CD1c-positive myeloid dendritic cell (primary cell): ENCODE data around the gene RACK1.
A peak's percentile ranks its signal among the peaks of the same experiment; 100 is the strongest.

Experiments used
- DNase-seq: peaks from one replicate; pipeline ENCODE4 v3.0.0-alpha.2; 2016; ENCODE audit errors: extremely low spot score

RACK1 gene

DNA sequence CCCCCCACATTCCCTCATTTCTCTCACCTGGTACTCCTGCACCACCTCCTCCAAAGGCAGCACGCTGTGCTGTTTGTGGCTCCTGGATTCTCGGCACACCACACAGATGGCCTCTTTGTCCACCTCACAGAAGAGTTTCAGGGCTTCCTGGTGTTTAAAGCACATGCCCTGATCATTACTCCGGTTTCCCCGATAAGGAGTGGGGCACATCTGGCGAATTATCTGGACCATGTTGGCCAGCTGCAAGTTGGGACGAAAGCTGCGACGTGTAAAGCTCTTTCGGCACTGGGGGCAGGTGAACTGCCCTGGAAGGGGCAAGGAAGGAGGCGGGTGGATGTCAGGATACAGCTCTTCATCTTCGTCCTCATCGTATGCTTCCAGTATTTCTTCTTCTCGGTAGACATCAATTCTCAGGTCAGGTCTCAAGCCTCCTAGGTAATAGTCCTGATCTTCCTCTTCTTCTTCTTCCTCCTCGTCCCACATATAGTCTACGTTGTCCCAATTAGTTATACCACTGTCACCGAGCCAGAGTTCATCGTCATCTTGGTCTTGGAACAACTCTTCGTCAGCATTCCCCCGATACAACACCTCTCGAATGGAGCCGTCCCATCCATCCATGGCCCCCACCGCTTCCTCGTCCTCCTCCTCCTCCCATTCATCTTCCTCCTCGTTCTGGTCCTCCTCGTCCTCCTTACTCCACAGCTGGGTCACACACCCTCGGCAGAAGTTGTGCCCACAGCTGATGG lies 16.4 kb upstream of the RACK1 start:
- DNase-seq, result no peak

DNA sequence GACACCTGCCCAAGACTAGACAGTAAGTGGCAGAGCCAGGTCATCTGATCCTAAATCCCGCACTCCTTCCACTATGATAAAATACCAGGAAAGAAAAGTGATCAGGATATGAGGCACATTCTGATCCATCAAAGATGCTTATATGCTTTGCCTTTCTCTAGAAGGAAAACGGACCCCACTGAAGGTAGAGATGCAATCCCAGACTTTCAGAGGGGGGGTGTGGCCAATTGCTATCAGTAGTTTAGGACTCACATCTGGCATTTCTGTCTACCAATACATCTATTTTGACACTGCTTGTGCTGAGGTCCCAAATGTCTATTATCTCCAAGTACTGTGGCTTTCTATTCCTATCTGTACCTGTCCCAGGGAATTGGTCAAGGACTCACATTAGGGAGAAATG lies 15.6 kb upstream of the RACK1 start:
- no peak for DNase-seq

DNA sequence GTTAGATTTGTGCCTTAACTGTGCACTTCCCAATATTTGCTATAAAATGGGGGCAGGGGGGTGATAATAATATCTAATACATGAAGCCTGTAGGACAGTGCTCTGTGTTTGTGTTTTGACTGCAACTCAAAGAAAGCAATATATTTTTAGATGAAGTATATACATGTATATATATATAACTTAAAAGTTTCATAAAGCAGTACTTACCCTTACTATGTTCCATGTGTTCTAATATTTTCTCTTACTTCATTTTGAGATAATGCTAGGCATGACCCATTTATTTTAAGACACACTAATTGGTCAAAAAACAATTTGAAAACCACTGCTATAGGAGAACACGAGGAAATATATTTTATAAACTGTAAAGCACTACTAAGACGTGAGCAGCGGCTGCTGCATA lies 14.9 kb upstream of the RACK1 start:
- DNase-seq, result no peak

DNA sequence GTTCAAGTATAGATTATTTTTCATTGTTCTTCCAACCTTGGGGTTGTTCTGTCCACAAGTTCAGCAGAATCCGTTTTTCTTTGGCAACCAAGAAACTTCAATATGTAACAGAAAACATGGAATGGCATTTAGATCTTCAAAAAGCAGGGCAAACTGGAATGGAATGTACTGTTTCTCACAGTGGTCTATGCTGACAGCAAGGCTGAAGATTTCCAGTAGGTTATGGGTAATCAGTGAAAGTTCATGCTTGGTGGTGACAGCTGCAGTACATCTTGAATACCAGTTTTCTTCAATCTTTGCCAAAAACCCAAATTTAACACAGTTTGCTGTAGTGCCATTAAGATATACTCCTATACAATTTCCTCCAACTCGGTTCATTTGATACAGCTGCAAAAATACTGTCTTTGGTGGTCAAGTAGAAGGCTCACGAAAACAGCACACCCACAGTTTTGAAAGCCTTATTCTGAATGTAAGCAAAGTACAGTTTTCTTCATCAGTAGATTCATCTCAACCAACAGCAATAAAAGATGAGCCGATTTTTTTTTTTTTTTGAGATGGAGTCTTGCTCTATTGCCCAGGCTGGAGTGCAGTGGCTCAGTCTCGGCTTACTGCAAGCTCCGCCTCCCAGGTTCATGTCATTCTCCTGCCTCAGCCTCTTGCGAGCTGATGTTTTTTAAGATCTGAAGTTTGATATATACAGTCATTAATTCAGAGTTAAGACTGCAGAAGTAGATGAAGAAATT lies 12.3 kb upstream of the RACK1 start:
- DNase-seq, result no peak

DNA sequence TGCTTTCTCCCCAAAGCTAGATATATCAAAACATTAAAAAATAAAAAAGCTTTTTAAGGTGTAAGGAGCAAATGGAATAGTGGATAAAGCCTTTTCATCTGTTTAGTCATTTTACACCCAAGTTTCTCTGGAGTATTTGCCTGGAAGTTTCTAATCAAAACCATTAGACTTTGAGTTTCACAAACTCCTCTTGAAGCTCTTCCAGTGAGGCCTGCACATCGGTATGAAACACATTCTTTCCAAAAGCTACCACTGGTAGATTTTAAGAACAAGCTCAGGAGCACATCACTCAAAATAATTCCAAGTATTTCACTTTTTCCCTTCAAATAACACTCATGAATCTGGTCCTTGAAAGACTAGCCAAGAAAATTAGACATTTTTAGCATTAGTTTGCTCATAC lies 11.6 kb upstream of the RACK1 start:
- no peak for DNase-seq

DNA sequence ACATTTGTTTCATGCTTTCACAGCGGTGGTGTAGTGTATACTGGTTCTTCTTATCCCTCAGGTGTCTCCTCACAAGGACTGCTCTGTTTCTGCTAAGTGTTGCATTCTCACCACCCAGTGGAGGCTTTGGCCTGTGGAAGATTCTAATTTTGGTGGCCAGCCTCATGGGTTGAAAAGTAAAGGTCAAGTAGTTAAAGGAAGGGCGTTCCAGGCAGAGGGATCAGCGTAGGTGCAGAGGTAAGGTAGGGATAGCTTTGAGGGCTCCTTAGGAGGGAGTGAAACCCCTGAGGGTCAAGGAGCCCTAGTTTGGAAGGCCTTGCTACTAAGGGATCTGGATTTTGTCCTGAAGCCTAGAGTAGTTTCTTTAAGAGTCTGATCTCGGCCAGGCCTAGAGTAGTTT lies 4.6 kb upstream of the RACK1 start:
- DNase-seq, result no peak

DNA sequence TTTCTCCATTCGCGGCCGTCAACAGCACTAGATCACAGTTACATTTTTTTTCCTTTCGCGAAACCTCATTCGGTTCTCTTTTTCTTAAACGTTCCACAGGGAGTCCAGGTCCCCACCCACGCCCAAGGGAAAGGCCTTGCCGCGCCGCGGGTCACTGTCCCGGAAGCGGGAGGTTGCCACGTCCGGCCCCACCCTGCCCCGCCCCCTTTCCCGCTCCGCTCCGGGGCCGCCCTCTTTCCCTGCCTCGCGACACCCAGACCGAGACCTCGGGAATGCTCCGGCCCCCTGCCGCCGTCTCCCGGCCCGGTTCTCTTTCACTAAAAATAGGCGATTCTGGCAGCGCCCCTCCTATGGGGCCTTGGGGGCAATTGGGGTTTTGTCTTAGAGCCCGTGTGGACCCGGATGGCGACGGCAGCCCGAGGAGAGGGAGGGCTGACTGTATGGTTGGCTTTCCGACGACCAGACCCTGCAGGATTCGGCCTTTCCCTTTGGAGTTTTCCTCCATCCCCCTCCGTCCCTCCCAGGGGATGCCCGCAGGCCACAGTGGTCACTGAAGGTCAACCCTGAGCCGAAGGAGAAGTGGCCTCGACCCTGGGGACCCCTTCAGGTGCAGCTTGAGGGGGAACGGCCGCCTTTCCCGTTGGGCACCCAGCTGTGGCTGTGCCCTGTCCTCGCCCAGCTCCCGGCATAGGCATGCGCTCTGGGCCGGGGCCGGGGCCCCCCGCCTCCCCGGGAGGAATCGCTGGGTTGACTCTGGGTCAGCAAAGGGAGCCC lies 2.8 kb upstream of the RACK1 start:
- DNase-seq, result peak; percentile 97

DNA sequence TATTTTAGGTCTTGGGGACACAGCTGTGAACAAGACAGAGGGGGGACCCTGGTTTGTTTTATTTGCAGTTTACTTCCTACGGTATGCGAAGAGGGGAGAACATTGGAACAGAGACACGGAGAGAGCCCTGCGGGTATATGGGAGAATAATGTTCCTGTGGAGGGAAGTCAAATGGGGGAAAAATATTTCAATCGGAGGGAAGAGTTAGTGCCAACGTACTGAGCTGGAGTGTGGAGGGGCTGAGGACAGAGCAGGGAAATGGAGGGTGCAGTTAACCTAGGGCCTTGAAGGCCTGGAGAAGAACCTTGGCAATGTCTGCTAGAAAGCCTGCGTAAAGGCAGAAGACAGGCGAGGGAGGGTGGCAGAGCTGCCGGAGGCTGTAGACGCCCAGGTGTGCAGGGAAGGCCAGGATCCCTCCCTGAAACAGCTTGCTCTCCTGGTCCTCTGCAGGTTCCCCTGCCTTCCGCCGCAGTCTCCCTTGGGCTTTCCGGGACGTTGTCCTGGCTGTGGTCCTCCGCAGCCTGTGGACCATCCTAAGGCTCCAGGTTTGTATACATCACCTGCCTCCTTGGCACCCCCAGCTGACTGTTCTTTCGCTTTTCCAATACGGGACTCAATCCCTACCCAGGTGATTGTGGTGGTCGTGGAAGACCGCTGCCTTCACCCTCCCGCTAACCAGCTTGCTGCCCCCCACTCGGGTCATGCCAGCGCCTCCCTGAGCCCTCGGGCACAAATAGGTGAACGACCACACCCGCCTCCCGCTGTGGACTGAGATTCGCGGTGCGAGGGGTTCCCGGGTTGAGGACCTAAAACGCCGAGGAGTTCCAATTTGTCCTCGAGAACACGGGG lies 1.9 kb upstream of the RACK1 start:
- DNase-seq, result no peak

DNA sequence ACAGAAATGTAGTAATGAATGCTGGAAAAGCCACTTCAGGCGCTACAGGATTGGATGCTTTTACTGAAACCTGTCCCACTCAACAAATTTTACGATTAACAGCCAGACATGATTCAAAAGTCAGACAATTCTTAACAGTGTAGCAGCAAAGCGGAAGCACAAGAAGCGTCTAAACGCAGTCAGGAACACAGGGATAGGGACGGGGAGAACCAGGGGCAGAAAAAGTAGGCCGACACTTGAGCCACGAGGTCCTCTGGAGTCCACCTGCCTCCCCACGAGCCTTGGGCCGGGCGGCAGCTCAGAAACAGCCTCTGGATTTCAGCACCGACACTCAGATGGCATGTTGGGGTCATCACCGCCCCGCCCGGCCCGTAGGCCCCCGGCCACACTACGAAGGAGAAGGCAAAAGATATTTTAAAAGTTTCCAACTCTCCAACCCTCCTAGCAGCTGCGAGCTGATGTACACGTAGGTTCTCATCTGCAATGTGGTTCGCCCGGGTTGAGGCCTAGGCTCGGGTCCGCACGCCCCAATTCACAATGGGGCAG lies 615 bp downstream of the RACK1 start:
- peak; percentile 40 for DNase-seq

DNA sequence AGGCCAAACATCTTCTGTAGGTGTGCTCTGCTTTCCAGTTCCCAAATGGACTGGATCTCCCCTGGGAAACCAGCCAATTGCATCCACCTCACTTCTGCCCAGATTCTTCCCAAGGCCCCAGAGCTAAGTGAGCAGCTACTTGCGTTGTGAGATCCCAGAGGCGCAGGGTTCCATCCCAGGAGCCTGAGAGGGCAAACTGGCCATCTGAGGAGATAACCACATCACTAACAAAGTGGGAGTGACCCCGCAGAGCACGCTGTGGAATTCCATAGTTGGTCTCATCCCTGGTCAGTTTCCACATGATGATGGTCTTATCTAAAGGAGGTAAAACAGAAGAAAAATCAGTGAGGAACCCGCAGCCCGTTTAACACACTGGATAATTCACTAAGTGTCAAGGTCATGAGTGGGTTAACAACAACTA lies 1.7 kb downstream of the RACK1 start:
- DNase-seq, result no peak

DNA sequence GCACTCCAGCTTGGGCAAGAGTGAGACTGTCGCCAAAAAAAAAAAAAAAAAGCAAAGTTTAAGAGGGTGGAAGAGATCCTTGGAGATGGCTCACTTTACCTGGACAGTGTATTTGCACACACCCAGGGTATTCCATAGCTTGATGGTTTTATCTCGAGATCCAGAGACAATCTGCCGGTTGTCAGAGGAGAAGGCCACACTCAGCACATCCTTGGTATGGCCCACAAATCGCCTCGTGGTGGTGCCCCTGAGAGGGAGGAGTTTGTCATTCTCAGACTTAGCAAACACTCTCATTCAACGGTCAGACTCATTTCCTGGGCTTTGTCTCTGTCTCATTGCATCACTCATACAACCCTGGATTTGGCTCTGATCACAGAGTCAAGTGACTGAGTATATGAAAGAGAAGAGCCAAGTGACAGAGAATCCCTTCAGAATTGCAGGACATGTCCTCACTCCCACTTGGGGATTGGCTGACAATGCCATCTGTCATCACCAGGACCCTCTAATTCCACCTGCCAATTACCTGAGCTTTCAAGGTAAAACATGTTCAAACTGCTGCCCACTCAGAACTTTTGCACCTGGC lies 2.2 kb downstream of the RACK1 start:
- peak; percentile 47 for DNase-seq

DNA sequence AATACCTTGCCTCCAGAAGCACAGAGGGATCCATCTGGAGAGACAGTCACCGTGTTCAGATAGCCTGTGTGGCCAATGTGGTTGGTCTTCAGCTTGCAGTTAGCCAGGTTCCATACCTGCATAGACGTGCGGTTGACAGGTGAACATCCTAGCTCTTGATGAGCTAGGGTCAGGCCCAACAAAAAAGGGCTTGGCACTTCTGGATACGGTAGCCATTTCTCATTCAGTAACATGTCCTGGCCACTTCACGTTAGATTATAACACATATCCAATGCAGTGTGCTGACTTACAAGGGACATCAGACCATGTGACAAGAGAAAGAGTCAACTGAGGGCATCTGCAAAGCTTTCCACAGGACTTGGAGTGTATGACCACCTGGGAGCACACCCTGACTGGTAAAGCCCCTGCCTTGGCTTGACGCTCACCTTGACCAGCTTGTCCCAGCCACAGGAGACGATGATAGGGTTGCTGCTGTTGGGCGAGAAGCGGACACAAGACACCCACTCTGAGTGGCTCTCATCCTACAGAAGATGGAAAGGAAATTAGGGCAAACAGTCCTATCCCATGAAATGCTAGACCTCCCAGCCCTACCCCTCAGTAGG lies 4.5 kb downstream of the RACK1 start:
- DNase-seq, result no peak

DNA sequence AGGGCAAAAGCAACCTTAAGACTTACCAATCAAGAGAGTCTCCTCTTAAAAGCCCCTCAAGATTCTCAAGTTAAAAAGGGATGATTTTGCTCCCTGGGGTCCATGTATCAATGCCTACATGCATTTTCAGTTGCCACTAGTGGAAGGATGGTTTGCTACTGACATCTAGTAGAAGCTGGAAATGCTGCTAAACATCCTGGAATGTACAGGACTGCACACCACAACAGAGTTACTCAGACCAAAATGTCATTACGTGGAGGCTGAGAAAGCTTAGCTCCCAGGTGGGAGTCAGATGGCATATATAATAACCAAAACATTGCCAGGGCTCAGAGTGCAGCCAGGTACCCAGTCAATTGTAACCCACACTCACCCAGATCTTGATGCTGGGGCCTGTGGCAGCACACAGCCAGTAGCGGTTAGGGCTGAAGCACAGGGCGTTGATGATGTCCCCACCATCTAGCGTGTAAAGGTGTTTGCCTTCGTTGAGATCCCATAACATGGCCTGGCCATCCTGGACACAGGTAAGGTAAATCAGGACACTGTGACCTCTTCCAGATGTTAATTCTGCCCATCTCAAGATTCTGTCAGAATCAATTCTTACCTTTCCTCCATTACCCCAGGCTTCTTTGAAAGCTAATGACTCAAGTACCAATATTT lies 5.8 kb downstream of the RACK1 start:
- DNase-seq, result no peak

DNA sequence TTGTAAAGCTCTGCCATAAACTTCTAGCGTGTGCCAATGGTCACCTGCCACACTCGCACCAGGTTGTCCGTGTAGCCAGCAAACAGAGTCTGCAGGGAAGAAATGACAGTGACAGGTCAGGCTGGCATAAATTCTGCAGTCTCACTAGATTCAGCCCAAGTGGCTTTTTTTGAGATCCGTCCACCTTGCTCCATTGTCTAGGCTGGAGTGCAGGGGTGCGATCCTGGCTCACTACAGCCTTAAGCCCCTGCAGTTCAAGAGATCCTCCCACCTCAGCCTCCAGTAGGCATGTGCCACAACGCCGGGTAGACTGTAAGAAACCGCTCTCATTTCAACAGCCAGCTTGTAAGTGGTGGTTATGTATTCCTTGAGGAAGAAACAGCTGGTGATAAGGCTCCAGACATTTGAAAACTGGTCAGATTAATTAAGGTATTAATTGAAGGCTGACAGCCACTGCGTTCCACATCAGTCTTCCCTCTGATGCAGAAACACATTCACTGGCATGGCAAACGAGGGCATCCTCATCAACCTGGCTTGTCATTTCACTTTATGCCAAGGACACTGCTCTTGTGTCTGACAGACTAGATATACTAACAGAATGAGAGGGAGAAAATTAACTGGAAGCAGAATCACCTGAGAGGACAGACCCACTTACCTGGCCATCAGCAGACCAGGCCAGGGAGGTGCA lies 6.6 kb downstream of the RACK1 start:
- no peak for DNase-seq

DNA sequence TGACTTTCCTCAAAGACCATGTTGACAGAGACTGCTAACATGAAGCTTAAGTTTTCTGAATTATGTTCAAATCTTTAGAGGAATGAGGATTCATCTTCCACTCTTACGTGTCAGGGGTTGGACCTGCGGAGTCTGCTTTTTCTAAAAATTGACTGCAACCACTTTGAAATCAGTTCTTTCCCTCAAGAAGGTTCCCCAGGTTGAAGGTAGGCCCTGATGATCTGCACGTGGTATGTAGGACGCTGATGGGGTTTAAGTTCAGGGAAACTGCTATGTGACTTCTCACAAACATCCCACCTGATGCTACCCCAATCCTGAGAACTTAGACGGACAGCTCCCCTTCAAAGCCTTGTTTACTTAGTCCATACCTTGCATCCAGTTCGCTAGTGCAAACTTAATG lies 7.2 kb downstream of the RACK1 start:
- no peak for DNase-seq

DNA sequence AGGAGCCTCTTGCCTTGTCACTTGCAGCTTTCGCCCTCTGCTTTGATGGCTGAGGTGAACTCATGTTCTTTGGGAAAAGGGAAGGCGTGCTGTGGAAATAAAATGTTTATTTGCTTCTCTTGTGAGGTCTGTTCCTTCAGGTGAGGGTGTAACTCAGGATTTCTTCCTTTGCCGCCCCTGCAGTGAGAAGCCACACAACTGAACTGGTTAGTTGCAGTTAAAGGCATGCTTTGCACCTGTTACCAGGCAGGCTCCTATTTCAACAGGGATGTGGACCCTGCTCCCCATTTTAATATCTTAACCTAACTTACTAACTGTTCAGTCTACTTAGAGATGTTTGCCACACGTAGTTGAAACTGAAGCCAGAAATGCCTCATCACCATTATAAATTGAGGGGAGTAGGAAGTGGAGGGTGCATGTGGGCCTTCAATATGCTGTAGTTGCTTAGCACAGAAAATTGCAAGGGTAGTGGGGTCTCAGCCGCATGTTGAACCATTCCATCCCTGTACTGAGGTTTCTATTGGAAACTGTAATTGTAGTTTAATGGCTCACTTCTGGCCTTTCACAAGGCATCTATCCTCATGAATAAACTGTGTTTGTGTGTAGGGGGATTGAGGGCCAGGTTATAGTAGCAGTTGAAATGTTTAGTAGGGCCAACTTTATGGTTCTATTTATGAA lies 7.9 kb downstream of the RACK1 start:
- DNase-seq, result no peak

DNA sequence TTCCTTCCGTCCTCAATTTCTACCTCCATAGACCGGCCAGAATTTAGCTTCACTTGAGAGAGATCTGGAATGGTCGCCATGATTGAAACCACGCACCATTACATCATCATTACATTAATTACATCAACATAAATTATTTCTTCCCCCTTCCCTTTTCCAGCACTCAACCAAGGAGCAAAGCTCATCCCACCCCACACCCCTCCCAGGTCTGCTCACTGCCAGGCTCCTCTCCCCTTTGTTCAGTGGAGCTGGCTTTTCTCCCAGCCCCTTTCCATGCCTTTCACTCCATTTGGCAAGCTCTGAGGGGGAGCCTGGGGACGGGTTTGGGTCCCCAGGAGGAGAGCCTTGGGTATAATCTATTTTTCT lies 8.4 kb downstream of the RACK1 start:
- no peak for DNase-seq

DNA sequence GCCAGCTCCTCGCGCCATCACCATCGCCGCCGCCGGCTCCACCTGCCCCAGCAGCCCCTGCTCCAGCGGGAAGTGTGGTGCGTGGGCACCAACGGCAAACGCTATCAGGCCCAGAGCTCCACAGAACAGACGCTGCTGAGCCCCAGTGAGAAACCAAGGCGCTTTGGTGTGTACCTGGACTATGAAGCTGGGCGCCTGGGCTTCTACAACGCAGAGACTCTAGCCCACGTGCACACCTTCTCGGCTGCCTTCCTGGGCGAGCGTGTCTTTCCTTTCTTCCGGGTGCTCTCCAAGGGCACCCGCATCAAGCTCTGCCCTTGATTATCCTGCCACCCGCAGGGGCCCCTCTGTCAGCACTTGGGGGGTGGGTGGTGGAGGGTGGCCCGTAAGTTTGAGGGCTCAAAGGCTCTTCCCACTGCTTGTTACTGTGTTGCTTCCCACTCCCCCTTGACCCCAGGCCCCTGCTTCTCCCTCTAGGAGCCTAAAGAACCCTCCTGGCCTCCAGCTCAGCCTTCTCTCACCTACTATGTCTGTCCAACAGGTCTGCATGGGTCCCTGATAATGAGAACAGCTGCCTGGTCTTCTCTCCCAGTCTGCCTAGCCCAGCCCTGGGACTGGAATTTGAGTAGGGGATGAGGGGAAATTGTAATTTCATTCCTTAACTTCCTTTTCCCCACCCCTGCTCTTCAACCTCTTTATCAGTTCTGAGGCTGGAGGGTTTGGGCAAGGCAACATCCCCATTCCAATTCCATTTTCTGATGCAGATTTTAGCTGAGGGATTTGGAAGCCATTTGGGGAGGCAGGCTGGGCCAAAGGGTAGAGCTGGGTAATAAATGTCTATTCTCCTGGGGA lies 9.0 kb downstream of the RACK1 start:
- no peak for DNase-seq
